Ovary (tissue), 9 donors: ENCODE measurements around the gene SUSD2. TPM values are rescaled to one million over a fixed set of nuclear protein-coding genes. Genes with fewer than 3 reads are reported as not detected.
"Not testable (repeated sequence)": the region's sequence is repeated elsewhere in the genome, so short reads cannot be mapped to it uniquely, and the experiment has no call there.

Experiments used
- DNase-seq, 5 donors: peaks; one replicate each; pipeline ENCODE4 v3.0.0-alpha.2; 2019 to 2020
- H3K27ac ChIP-seq, 2 donors: fragments of 200-600 bp; one replicate each; pipeline versions ENCODE4 v1.5.1 to v1.8.0; 2019 to 2022
- H3K27me3 ChIP-seq: fragments of 200-600 bp; one replicate; pipeline ENCODE4 v1.8.0; 2022
- H3K36me3 ChIP-seq: fragments of 200-600 bp; sonication (generic); one replicate; pipeline ENCODE4 v1.5.1; 2019
- H3K4me1 ChIP-seq: one replicate; pipeline ENCODE4 v1.8.1; 2013; ENCODE audit warnings: mild to moderate bottlenecking, moderate library complexity; ENCODE audit not compliant: insufficient read depth
- H3K4me3 ChIP-seq: fragments of 200-600 bp; sonication (generic); one replicate; pipeline ENCODE4 v1.5.1; 2017
- H3K9me3 ChIP-seq, 2 donors: fragments of 200-600 bp in 1 of 2; sonication (generic) in 1 of 2; one replicate each; pipeline versions ENCODE4 v1.5.1 to v1.8.1; 2013 to 2019; ENCODE audit warnings: mild to moderate bottlenecking in 1 of 2, moderate library complexity in 1 of 2
- EP300 ChIP-seq: sonication (generic); formaldehyde crosslinking; IDR thresholded peaks from one replicate; pipeline ENCODE4 v1.6.1; 2017; ENCODE audit warnings: antibody characterized with exemption
- POLR2A ChIP-seq: fragments of 450-650 bp; IDR thresholded peaks from one replicate; pipeline ENCODE4 v1.6.1; 2017; ENCODE audit warnings: antibody characterized with exemption, mild to moderate bottlenecking, moderate library complexity
- WGBS, 3 donors: extraction: QIAGEN DNeasy Blood & Tissue Kit in 1 of 3; methylation state at CpG; one replicate each; pipeline versions ENCODE4 v1.1.5 to v1.1.7; 2013 to 2017; 5-methylcytosine and 5-hydroxymethylcytosine counted together
- intact Hi-C, 4 donors: fragments of 100-400 bp; cut with DNase I; formaldehyde crosslinking; loops; one replicate each; pipeline versions ENCODE4 v1.11.0 to v1.15.1; 2022 to 2023
- polyA plus RNA-seq, 2 donors: library from polyadenylated mRNA; stranded (reverse); fragments of 200-250 nt in 1 of 2; fragments of 350-450 nt in 1 of 2; fragmentation: Illumina TruSeq in 1 of 2; extraction: RNeasy Lipid Tissue Mini Kit (QIAGEN cat#74804) in 1 of 2; gene quantifications; one replicate each; pipeline ENCODE4 v1.2.3, GENCODE V29; 2013 to 2014
- total RNA-seq, 7 donors: library from RNA; depleted of rRNA in 2 of 7; stranded (reverse); fragments of >200 nt in 2 of 7; fragmentation: NEBNext Ultra II Directional in 3 of 7; extraction: Animal tissue kit (Norgen Biotek cat#: 25700) in 3 of 7; gene quantifications; one replicate each; pipeline versions ENCODE4 v1.1.0 to v1.2.4, GENCODE V29; 2016 to 2023
- TF ChIP-seq, protein P1 (sequence below), 3 donors: fragments of 450-650 bp in 2 of 3; fragments of 200-600 bp in 1 of 3; IDR thresholded peaks; one replicate each; pipeline versions ENCODE4 v1.5.1 to v1.8.0; 2016 to 2022; ENCODE audit warnings: antibody characterized with exemption in 3 of 3, mild to moderate bottlenecking in 1 of 3
- donor health status: DM: no; HTN: no; CAD: no; lungs with moderate emphysema.
- donor health status: DM: no; HTN: no; CAD: no.
- donor health status: Bipolar disorder and iron deficiency.
- donor health status: DM: yes; HTN: yes; CAD: no.
- donor health status: DM: no; HTN: no; CAD: no.
- donor health status: DM: yes; HTN: yes; CAD: no.

Gene SUSD2
- total and polyA plus RNA-seq, 9 donors, result 0.45 to 4.1 (median 2.6) TPM

DNA sequence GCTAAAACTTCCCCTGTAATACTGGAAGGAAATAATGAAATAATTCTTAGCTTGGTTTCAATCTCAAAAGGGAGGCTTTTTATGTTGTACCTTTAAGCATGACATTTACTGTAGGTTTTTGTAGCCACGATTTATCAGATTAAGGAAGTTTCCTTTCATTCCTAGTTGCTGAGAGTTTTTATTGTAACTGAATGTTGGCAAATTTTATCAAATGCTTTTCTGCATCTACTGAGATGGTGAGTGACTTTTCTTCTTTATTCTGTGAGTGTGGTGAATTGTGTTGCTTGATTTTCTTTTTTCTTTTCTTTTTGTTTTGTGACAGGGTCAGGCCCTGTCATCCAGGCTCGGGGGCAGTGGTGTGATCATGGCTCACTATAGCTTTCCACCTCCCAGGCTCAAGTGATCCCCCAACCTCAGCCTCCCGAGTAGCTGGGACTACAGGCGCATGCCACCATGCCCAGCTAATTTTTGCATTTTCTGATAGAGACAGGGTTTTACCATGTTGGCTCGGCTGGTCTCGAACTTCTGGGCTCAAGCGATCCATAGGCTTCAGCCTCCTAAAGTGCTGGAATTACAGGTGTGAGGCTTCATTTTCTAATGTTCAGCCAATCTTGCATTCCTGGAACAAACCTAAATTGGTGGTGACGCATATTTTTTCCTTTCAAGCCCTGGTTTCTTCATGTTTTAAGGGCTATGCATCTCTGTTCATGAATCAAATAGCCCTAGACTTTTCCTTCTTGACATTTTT, 26.2 kb downstream of the SUSD2 start:
- Histone ChIP-seq H3K4me1 (peaks cover 3% of the 10 kb centered on the region), H3K27ac (peak overlapping the region in 1 of 2 donors; percentile 17), H3K9me3 (no peaks in the 10 kb centered on the region), H3K27me3 (no peaks in the 10 kb centered on the region), H3K4me3 (no peak overlapping the region), H3K36me3 (no peaks in the 10 kb centered on the region)
- WGBS, 3 donors, result 41 to 53% (median 41%) methylated on average over 8 of the region's 8 CpGs
- TF ChIP-seq POLR2A (no peak), EP300 (peak; percentile 9)
- intact Hi-C loops, result loop anchor here in 1 of 4 donors (5.0 kb wide), 1 partner anchor 40 kb away; the partner anchor contains the start of gene GGT5
- DNase-seq, result no peak

DNA sequence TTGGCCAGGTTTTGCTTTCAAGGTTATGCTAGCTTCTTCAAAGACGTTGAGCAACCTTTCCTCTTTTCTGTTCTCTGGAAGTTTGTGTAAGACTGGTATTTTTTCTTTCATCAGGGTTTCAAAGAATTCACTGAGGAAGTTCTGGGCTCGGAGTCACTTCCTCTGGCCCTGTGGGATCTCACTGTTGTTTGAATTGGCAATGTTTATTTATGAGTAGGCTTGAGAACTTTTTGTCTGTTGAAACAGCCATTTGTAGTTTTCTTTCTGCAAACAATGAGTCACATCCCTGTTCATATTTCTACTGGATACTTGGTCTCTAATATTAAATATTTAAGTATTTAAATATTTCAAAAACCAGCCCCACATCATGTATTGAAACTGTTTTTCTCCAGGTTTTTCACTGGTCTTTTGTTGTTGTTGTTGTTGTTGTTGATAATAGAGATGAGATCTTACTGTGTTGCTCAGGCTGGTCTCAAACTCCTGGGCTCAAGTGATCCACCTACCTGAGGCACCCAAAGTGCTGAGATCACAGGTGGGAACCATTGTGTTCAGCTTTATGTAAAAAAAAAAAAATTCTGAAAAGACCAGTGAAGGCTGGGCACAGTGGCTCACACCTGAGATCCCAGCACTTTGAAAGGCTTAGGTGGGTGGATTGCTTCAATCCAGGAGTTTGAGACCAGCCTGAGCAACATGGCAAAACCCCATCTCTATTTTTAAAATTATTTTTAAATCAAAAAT, 26.9 kb downstream of the SUSD2 start:
- TF ChIP-seq, protein P1, sequence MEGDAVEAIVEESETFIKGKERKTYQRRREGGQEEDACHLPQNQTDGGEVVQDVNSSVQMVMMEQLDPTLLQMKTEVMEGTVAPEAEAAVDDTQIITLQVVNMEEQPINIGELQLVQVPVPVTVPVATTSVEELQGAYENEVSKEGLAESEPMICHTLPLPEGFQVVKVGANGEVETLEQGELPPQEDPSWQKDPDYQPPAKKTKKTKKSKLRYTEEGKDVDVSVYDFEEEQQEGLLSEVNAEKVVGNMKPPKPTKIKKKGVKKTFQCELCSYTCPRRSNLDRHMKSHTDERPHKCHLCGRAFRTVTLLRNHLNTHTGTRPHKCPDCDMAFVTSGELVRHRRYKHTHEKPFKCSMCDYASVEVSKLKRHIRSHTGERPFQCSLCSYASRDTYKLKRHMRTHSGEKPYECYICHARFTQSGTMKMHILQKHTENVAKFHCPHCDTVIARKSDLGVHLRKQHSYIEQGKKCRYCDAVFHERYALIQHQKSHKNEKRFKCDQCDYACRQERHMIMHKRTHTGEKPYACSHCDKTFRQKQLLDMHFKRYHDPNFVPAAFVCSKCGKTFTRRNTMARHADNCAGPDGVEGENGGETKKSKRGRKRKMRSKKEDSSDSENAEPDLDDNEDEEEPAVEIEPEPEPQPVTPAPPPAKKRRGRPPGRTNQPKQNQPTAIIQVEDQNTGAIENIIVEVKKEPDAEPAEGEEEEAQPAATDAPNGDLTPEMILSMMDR (IDR thresholded peaks at IDR 0.05), result no peak
- TF ChIP-seq POLR2A (no peak), EP300 (no peak)
- 0 to 1% (median 1%) methylated on average over 2 of the region's 2 CpGs for WGBS, 3 donors
- Histone ChIP-seq H3K27me3 (no peaks in the 10 kb centered on the region), H3K9me3 (no peaks in the 10 kb centered on the region), H3K4me3 (no peak overlapping the region), H3K36me3 (no peaks in the 10 kb centered on the region), H3K4me1 (peaks cover 3% of the 10 kb centered on the region), H3K27ac (peak overlapping the region in 1 of 2 donors; percentile 17)
- peak in 2 of 5 donors; percentile 36 to 66 for DNase-seq
- intact Hi-C loops, result loop anchor here in 1 of 4 donors (5.0 kb wide), 1 partner anchor 39 kb away; the partner anchor contains the start of gene GGT5

DNA sequence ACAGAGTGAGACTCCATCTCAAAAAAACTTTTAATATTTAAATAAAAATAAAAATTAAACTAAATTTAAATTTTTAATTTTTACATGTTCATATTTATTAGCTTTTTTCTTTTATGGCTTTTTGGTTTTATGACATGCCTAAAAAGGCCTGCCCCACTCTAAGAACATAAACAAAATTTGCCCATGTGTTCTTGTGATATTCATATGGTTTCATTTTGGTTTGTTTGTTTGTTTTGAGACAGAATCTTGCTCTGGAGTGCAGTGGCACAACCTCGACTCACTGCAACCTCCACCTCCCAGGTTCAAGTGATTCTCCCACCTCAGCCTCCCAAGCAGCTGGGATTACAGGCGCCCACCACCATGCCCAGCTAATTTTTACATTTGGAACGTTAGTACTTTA, 27.7 kb downstream of the SUSD2 start:
- H3K27me3 ChIP-seq, result no peaks in the 10 kb centered on the region

DNA sequence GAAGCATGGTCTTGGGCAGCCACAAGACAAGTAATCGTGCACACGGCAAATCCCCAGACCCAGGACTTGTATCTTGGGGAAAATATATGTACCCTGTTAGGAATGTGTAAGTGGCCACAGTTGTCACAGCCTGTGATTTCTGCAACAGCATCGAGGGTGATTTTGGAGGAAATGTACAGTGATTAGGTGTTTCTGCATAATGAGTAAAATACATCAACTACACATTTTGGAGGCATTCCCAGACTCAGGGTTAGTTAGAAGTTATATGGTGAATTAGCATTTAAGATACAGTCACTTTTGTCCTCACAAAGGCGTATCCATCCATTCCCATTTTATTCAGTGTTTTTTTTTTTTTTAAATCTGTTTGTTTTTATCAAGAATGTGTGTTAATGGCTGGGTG, 28.4 kb downstream of the SUSD2 start:
- Histone ChIP-seq H3K4me3 (no peak overlapping the region), H3K27ac (no peak overlapping the region), H3K27me3 (no peaks in the 10 kb centered on the region), H3K9me3 (no peaks in the 10 kb centered on the region), H3K4me1 (peaks cover 3% of the 10 kb centered on the region), H3K36me3 (no peaks in the 10 kb centered on the region)
- no peak for TF ChIP-seq POLR2A
- TF ChIP-seq, protein P1 (IDR thresholded peaks at IDR 0.05), result no peak
- TF ChIP-seq EP300, result no peak
- DNase-seq, result no peak
- 84 to 87% (median 86%) methylated on average over 4 of the region's 4 CpGs for WGBS, 3 donors
- intact Hi-C loops, result loop anchor here in 1 of 4 donors (5.0 kb wide), 1 partner anchor 38 kb away; the partner anchor contains the start of gene GGT5

More for the DNA sequence above, 27.7 kb downstream of the SUSD2 start:
- TF ChIP-seq EP300 (no peak), POLR2A (no peak)
- TF ChIP-seq, protein P1 (IDR thresholded peaks at IDR 0.05), result no peak
- Histone ChIP-seq H3K4me1 (peaks cover 3% of the 10 kb centered on the region), H3K27ac (no peak overlapping the region), H3K9me3 (no peaks in the 10 kb centered on the region), H3K36me3 (no peaks in the 10 kb centered on the region), H3K4me3 (no peak overlapping the region)
- WGBS, 3 donors, result 85 to 89% (median 87%) methylated on average over 3 of the region's 3 CpGs
- DNase-seq, result no peak
- intact Hi-C loops, result loop anchor here in 1 of 4 donors (5.0 kb wide), 1 partner anchor 38 kb away; the partner anchor contains the start of gene GGT5

DNA sequence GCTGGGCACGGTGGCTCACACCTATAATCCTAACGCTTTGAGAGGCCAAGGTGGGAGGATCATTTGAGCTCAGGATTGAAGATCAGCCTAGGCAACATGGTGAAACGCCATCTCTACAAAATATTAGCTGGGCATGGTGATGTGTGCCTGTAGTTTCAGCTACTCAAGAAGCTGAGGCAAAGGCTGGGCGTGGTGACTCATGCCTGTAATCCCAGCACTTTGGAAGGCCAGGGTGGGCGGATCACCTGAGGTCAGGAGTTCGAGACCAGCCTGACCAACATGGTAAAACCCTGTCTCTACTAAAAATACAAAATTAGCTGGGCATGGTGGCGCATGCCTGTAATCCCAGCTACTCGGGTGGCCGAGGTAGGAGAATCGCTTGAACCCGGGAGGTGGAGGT, 29.1 kb downstream of the SUSD2 start:
- H3K9me3 ChIP-seq, intact Hi-C loops, H3K27me3 ChIP-seq, DNase-seq, H3K27ac ChIP-seq, H3K4me1 ChIP-seq, H3K4me3 ChIP-seq, H3K36me3 ChIP-seq: not testable (repeated sequence)
- WGBS, 3 donors, result 94 to 96% (median 95%) methylated on average over 11 of the region's 11 CpGs

DNA sequence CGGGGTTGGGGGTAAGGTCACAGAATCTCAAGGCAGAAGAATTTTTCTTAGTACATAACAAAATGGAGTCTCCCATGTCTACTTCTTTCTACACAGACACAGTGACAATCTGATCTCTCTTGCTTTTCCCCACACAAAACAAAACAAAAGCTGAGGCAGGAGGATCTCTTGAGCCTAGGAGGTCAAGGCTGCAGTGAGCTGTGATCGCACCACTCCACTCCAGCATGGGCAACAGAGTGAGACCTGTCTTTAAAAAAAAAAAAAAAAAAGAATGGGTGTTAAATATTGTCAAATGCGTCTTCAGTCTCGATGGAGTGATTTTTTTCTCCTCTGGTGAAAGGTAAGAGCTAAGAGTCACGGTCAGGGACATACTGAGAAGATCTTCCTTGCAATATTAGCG, 30.4 kb downstream of the SUSD2 start:
- H3K4me3 ChIP-seq, H3K27ac ChIP-seq, H3K9me3 ChIP-seq, H3K27me3 ChIP-seq, H3K4me1 ChIP-seq, H3K36me3 ChIP-seq, intact Hi-C loops, DNase-seq: not testable (repeated sequence)
- WGBS, 3 donors, result 71 to 79% (median 76%) methylated on average over 5 of the region's 6 CpGs

DNA sequence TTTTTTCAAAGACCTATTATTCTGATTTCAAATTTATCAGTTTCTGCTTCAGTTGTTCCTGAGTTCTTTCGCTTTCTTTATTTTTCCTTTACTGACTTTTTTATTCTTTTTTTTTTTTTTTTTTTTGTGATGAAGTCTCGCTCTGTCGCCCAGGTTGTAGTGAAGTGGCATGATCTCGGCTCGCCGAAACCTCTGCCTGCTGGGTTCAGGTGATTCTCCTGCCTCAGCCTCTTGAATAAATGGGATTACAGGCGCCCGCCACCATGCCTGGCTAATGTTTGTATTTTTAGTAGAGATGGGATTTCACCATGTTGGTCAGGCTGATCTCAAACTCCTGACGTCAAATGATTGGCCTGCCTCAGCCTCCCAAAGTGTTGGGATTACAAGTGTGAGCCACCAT, 31.8 kb downstream of the SUSD2 start:
- H3K9me3 ChIP-seq, DNase-seq, H3K36me3 ChIP-seq, H3K27ac ChIP-seq, H3K4me3 ChIP-seq, H3K4me1 ChIP-seq, intact Hi-C loops, H3K27me3 ChIP-seq: not testable (repeated sequence)
- 93 to 97% (median 96%) methylated on average over 9 of the region's 9 CpGs for WGBS, 3 donors
